GM12873 (cell line): ENCODE measurements around the gene NBPF26.
"Not testable (repeated sequence)": the region's sequence is repeated elsewhere in the genome, so short reads cannot be mapped to it uniquely, and the experiment has no call there.

ENCODE experiments used
- TF ChIP-seq, protein P1 (sequence below): IDR thresholded peaks from 2 replicates; pipeline ENCODE4 v1.5.1; 2012; ENCODE audit warnings: low read depth, mild to moderate bottlenecking, moderate library complexity, low read length, control low read depth; ENCODE audit not compliant: insufficient read depth; ENCODE audit errors: missing control alignments

Gene NBPF26

DNA sequence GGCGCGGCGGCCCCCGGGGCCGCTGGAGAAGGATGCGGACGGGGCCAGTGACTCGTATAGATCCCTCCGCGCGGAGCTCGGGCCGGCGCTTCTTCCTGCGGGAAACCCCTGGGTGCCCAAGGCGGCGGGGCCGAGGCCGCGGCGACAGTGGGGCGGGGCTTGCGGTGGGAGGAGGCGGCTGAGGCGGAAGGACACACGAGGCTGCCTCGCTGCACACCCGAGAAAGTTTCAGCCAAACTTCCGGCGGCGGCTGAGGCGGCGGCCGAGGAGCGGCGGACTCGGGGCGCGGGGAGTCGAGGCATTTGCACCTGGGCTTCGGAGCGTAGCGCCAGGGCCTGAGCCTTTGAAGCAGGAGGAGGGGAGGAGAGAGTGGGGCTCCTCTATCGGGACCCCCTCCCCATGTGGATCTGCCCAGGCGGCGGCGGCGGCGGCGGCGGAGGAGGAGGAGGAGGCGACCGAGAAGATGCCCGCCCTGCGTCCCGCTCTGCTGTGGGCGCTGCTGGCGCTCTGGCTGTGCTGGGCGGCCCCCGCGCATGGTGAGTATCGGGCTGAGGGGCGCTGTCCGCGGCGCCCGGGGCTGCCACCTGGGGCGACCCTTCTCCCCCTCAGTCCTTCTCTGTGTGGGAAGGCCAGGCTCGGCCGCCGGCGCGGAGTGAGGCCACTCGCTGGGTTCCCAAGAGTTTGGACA is at the start of gene NBPF26:
NBPF26 (plus strand) TSS at position 231 of the 688 bp plus-strand sequence.
- TF ChIP-seq, protein P1, sequence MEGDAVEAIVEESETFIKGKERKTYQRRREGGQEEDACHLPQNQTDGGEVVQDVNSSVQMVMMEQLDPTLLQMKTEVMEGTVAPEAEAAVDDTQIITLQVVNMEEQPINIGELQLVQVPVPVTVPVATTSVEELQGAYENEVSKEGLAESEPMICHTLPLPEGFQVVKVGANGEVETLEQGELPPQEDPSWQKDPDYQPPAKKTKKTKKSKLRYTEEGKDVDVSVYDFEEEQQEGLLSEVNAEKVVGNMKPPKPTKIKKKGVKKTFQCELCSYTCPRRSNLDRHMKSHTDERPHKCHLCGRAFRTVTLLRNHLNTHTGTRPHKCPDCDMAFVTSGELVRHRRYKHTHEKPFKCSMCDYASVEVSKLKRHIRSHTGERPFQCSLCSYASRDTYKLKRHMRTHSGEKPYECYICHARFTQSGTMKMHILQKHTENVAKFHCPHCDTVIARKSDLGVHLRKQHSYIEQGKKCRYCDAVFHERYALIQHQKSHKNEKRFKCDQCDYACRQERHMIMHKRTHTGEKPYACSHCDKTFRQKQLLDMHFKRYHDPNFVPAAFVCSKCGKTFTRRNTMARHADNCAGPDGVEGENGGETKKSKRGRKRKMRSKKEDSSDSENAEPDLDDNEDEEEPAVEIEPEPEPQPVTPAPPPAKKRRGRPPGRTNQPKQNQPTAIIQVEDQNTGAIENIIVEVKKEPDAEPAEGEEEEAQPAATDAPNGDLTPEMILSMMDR: not testable (repeated sequence)

DNA sequence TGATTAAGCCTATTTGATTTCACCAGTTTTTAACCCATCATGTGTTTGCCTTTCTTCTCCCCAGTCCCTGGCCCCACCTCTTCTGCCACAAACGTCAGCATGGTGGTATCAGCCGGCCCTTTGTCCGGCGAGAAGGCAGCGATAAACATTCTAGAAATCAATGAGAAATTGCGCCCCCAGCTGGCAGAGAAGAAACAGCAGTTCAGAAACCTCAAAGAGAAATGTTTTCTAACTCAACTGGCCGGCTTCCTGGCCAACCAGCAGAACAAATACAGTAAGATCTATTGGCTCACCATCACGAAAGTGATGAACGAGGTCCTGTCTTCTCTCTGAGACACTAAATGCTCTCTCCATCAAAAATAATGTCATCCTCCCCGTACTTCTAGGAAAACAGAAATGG is 88.1 kb downstream of the NBPF26 start:
- TF ChIP-seq, protein P1: peak; percentile 46

DNA sequence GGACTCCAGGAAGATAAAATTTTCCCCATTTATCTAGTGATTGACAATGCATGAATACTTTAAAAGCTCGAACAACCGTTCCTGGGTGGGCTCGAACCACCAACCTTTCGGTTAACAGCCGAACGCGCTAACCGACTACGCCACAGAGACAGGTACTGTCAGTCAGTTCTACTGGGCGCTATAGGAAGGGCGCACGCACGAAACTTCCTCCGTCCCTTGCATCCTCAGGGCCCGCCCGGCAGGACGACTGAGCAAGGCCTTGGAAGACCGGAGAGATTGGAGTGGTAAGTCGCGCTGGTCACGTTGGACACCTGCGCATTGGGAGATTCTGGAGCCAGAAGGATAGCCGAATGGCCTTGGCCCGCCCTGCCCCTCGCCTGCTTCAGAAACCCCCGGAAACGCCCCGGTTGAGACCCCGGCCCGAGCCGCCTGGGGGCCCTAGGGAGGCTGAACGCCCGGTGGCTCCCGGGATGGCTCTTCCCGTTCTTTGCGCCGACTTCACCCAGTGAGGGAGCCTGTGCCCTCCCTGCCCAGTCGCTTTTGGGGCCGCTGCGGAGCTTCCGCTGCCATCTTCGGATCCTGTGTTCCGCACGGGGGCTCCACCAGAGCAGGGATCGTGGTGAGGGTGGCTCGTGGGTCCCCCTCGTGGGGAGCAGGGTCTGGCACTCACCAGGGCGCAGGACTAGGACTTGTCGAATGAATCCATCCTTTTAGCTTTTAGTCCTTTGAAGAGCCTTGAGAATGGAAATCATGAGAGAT is 120.6 kb downstream of the NBPF26 start:
- TF ChIP-seq, protein P1: peak; percentile 41
